LNCaP clone FGC (cell line): ENCODE measurements around the gene SND1.
"Not testable (repeated sequence)": the region's sequence is repeated elsewhere in the genome, so short reads cannot be mapped to it uniquely, and the experiment has no call there.

ENCODE experiments used
- DNase-seq: peaks from one replicate; pipeline ENCODE4 v3.0.0-alpha.2; 2011; ENCODE audit warnings: low read depth
- H3K4me3 ChIP-seq: 2 replicates; pipeline ENCODE4 v1.5.1; 2011; ENCODE audit warnings: mild to moderate bottlenecking, low read depth, low read length, control low read depth
- TF ChIP-seq, protein P1 (sequence below): IDR thresholded peaks from 2 replicates; pipeline ENCODE4 v1.5.1; 2012; ENCODE audit warnings: mild to moderate bottlenecking; ENCODE audit not compliant: control insufficient read depth, insufficient read depth; ENCODE audit errors: extremely low read depth

The SND1 gene

GRCh38 chr7:128108129-128108528, 456.1 kb downstream of the SND1 start:
- no peak overlapping the region for H3K4me3 ChIP-seq
- no peak for DNase-seq
- TF ChIP-seq, protein P1, sequence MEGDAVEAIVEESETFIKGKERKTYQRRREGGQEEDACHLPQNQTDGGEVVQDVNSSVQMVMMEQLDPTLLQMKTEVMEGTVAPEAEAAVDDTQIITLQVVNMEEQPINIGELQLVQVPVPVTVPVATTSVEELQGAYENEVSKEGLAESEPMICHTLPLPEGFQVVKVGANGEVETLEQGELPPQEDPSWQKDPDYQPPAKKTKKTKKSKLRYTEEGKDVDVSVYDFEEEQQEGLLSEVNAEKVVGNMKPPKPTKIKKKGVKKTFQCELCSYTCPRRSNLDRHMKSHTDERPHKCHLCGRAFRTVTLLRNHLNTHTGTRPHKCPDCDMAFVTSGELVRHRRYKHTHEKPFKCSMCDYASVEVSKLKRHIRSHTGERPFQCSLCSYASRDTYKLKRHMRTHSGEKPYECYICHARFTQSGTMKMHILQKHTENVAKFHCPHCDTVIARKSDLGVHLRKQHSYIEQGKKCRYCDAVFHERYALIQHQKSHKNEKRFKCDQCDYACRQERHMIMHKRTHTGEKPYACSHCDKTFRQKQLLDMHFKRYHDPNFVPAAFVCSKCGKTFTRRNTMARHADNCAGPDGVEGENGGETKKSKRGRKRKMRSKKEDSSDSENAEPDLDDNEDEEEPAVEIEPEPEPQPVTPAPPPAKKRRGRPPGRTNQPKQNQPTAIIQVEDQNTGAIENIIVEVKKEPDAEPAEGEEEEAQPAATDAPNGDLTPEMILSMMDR: no peak

DNA sequence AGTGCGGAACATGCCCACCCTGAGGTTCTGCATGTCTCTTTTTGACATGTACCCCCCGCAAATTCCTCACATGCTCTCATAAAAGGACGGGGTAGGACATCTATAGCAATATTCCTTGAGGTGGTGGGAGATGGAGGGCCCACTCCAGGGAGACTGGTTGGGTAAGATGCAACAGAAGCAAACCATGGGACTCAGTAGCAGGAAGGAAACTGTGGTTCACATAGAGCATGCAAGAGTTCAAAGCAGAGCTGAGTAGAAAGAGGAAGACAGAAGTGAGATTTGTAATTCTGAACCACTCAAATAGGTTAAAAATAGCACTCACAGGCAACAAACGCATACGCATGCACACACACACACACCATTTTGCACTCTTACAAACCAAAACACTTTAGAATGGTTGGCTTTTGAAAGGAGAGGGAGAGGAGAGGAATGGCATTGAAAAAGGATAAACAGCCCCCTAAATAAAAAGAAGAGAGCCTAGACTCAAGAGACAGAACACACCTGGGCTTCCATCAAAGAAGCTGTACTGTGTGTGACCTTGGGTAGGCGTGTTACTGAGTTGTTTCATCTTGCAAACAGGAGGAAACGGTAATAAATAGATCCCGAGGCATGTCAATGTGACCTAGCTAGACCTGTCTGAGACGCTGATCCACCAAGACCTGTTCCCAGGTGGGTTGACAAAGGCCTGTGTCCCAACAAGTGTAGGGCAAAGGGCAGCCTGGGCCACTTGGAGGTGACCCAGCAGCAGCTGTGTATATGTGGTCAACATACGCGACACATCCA, 456.8 kb downstream of the SND1 start:
- TF ChIP-seq, protein P1: no peak
- no peak overlapping the region for H3K4me3 ChIP-seq
- no peak for DNase-seq

DNA sequence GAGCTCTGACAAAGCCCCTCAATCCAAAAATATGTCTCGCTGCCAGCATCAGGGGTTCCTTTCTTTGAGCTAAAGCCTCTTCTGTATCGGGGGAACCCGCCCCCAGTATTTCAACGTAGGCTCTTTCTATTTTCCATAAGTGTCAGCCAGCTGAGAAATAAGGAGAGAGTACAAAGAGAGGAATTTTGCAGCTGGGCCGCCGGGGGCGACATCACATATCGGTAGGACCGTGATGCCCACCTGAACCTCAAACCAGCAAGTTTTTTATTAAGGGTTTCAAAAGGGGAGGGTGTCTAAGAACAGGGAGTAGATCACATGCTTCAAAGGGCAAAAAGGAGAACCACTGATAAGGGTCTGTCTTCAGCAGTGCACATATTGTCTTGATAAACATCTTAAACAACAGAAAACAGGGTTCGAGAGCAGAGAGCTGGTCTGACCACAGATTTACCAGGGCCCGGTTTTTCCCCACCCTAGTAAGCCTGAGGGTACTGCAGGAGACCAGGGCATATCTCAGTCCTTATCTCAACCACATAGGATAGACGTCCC, 457.5 kb downstream of the SND1 start:
- H3K4me3 ChIP-seq: not testable (repeated sequence)

DNA sequence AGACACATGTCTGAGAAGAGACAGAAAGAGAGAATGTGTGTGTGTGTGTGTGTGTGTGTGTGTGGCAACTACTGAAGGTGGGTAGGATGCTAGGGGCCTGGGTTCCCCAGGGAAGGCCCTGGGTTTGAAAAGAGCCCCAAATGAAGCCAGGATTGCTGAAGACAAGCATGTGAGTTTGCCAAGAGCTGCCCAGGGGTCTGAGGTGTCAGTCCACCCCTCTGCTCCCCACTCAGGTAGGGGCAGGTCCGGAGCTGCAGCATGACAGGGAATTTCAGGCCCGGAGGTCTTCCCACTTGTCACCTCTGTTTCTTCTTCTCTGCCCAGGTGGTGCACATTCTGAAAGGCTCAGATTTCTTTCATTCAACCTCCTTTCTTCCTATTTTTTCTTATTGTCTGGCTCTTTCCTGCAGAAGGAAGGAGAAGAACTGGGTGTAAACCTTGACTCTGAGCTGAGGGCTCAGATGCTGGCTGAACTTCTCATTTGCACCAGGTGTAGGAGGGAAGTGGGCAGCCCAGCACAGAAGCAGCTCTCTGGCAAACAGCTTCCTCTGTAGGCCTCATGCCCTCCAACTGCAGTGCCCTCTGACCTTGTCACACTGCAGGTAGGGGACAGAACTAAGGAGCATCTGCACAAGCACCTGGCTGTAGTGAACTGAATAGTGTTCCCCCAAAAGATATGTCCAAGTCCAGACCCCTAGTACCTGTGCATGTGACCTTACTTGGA, 458.8 kb downstream of the SND1 start:
- DNase-seq: no peak
- H3K4me3 ChIP-seq: no peak overlapping the region
- TF ChIP-seq, protein P1: no peak

More for the DNA sequence above, 457.5 kb downstream of the SND1 start:
- DNase-seq: not testable (repeated sequence)

DNA sequence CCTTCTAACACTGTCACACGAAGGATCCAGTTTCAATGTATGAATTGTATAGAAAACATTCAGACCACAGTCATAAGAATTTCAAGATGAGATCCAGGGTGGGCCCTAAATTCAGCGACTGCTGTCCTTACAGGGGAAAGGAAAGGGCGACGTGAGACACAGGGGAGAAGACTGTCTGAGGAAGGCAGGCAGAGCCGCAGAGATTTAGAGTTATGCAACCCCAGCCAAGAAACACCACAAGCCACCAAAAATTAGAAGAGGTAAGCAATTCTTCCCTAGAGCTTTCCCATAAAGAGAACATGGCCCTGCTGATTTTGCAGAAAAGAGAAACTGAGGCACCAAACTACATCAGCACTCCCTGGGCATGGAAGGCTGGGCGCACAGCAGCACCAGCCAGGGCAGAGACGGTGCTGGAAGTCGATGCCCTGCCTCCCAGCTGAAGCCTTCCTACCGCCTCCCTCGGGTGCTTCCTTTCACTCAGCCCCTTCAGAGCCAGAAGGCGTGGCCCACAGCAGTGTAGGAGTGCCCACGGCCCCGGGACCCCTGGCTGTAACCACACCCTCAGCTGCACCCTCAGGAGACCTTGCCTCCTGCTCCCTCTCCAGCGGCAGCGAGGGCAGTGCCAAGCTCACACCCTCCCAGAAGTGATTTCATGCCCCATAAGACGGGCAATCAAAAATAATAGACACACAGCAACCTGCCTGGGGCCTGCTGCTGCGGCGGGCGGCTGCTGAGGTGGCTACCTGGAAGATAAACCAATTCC, 460.2 kb downstream of the SND1 start:
- no peak overlapping the region for H3K4me3 ChIP-seq
- TF ChIP-seq, protein P1: no peak
- no peak for DNase-seq

DNA sequence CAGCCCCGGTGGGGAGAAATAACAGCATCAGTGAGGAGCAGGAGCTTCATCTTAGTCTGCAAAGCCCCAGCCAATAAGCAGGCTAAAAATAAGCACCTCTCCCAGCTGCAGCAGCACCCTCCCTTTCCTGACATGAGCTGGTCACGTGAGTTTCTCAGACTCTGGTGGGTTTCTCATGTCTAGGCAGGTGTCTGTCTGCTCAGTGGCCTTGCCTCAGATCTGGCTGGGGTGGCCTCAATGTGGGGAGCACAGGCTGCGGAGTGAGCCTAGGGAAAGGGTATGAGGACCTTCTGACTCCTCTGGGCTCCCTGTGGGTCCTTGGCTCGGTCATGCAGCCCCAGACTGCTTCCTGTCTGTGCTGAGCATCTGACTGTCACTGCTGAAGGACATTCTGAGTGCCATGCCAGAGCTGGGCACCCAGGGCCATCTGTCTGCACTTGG, 460.8 kb downstream of the SND1 start:
- no peak overlapping the region for H3K4me3 ChIP-seq
- no peak for DNase-seq
- TF ChIP-seq, protein P1: no peak

DNA sequence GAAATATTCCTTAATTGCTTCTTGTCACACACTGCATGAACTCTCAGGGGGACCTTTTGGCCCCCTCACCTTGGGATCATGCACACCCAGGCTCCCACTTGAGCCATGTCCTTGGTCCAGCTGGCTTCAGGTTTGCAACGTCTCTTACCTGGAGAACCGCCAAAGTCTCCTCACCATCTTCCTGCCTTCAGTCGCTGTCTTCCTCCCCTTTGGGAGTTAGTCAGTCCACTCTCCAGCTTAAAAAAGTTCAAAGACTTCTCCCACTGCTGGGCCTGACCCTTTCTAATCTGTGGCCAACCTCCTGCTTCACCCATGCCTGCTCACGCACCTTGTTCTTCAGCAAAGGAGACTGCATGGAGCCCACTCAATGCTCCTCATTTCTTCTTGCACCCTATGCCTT, 461.8 kb downstream of the SND1 start:
- H3K4me3 ChIP-seq: no peak overlapping the region

More for the DNA sequence above, 461.8 kb downstream of the SND1 start:
- TF ChIP-seq, protein P1: no peak
- no peak for DNase-seq
